DLD1 (cell line): ENCODE measurements around the gene SEMA6C.

ENCODE experiments used
- in situ Hi-C: cut with HindIII; loops from 2 replicates; pipeline ENCODE4 v1.10.0; 2017; ENCODE audit warnings: low sequenced_read_pairs

The SEMA6C gene

DNA sequence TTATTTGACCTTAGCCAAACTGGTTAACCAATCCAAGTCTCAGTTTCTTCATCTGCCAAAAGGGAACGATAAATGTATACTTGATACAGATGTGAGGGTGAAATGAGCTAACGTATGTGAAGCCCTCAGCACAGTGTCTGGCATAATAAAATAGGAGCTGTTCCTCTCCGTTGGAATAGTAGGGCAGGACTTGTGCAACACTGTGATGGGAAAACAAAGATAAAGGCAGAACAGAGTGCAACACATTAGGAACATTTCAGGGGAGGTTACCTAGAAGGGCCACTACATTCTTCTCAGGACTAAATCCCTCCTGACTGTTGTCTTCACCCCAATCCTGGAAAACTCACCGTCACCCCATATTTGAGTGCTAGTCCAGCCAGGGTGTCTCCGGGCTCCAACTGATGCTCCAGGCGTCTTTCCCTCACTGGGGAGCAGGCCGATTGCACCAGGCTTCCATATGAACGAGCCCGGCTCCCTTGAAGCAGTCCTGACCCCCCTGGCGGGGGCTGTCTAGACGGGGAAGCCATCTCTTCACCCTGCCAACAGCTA, 18.4 kb upstream of the SEMA6C start:
- in situ Hi-C loops: no loop called here

DNA sequence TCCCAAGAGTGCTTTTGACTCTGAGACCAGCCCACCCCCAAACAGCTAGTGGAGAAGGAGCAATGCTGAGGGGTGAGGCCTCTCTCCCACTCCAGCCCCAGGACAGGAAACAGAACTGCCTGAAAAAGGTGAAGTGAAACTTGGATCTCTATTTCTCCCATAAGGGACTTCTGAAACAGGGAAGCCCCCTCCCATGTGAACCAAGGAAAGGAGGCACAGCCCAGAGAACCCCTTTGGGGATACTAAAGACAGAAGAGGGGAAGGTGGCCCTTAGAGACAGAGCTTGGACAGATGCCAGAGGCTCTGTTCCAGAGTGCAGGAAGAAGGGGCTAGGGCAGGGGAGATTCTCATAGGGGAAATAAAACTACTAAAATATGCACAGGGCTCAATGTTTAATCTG, 12.9 kb upstream of the SEMA6C start:
- in situ Hi-C loops: no loop called here

DNA sequence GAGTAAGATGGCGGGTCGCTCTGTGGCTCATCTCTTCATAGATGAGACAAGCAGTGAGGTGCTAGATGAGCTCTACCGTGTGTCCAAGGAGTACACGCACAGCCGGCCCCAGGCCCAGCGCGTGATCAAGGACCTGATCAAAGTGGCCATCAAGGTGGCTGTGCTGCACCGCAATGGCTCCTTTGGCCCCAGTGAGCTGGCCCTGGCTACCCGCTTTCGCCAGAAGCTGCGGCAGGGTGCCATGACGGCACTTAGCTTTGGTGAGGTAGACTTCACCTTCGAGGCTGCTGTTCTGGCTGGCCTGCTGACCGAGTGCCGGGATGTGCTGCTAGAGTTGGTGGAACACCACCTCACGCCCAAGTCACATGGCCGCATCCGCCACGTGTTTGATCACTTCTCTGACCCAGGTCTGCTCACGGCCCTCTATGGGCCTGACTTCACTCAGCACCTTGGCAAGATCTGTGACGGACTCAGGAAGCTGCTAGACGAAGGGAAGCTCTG, 12.4 kb upstream of the SEMA6C start:
- in situ Hi-C loops: no loop called here

DNA sequence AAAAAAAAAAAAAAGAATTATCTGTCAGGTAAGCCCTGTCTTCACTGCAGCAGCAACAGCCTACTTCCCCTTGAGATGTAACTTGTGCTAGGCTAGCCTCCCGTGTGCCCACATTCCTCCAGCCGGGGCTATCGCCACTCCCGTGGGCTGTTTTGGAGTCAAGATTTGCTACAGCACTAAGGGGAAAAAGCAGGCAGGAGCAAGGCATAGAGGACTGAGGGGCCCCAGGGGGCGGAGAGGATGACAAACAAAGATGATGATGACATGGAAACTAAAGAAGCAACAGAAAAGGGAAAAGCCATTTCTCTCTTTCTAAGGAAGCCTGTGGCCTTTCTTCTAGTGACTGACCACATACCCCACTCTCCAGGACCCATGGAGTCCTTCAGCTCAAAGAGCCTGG, 11.9 kb upstream of the SEMA6C start:
- in situ Hi-C loops: no loop called here

DNA sequence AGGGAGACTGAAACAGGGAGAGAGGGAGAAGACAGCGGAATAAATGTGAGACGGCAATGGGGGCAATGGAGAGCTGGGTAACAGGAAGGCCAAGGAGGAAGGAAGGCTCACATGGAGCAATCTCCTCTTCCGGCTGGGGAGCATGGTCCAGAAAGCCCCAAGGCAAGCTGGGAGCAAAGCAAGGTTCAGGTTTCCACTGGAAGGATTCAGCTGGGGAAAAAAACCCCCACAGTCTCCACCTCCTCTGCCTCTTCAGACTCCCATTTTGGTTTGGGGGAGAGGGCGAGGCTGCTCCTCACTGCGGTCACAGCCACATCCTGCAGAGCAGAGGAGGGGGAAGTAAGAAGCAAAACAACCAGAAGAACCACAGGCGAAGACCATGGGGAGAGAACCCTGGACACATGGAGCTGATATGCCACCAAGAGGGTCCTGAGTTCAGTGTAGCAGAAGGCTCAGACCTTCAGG, 10.7 kb upstream of the SEMA6C start:
- in situ Hi-C loops: no loop called here

DNA sequence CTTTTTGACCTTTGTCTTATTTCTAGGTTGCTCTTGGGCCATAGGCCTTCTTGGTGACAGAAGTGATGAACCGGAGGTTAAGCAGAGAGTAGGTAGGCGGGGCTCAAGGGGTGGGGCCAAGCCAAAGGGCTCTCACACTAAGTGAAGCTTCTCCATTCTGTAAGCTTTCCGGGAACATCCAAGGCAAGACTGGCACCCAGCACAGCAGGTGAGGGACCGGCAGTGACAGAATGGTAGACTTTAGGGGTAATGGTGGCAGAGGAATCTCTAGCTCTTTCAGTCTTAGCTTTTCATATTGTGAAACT, 10.0 kb upstream of the SEMA6C start, which contains the start of gene TNFAIP8L2:
TNFAIP8L2 (plus strand) TSS at position 135 of the 305 bp plus-strand sequence. CDS start 2,049 bp downstream, outside the sequence.
- in situ Hi-C loops: no loop called here

DNA sequence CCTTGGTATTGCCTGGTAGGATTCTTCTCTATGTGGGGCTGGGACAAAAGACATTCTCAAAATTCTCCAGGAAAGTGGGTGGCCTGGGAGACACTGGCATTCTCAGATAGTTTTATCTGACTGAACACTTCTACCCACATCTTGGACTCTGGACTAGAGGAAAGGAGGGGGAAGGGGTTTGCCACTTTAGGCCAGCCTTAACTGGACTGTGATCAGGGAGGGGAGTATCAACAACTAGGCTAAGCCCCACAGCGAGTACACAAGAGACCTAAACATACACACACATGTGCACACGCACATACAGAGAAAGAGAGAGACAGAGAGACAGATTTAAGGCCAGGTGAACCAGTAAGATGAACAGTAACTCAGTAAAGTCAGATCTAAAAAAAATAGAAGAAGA, 1.2 kb upstream of the SEMA6C start:
- in situ Hi-C loops: no loop called here

DNA sequence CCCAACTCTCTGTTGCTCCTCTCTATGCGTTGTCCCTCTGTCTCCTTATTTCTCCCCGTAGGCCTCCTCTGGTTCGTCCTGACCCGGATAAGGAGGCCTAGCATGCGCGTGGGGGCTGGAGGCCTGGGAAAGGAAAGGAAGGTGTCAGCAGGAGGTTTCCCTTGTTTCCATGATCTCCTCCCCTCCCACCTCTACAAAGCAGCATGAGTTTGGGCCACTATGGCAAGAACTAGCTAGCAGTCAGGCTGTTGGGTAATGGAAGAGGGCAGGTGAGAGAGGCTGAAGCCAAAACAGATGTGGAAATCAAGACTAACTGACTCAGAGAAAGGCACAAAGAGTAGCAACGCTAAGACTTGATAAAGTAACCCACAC, 687 bp upstream of the SEMA6C start:
- in situ Hi-C loops: no loop called here

DNA sequence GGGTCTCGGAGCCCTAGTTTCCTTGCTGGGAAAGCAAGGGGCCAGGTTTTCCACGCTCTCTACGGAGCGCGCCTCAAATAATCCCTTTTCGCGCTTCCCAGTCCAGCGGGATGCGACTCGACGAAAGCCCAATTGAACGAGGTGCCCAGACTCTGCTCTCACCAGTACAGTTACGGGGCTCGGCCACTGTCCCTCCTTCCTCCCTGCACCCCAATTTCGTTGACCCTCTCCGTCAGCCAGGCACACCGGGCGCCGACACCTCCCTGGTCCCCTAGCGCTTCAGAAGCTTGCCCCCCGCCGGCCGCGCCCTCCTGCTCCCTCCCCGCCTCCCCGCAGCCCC, 389 bp downstream of the SEMA6C start:
- in situ Hi-C loops: no loop called here

DNA sequence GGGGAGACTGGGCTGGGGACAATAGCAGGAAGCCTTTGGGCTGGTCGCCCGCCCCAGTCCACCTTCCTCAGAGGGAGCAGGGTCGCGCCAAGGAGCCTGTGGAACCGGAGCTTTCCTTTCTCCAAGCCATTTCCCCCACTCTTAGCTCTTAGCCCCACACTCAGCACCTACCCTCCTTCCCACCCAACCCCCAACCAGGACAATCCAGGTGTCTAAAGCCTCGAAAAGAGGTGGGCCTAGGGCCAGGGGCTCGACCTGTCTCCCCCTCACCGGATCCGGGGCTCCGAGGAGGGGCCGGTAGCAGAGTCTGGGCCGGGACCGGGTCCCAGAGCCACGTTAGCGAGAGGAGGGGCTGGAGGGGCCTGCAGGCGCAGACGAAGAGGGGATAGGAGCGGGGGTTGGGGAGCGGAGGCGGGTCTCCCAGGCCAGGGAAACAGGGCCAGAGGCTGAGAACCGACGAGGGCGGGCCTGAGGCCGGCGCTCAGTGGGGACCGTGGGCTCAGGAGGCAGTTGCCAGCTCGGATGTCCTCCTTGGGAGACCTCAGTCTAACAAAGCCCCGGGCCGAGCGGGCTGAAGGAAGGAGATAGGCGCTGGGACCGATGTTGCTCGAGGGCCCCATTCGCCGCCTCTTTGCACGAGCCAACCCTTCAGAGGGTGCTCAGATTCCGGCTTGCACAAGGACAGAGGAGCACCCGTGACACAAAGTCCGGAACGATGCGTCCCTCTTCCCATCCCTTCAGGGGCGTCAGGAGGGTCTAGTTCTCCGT, 943 bp downstream of the SEMA6C start:
- in situ Hi-C loops: no loop called here

DNA sequence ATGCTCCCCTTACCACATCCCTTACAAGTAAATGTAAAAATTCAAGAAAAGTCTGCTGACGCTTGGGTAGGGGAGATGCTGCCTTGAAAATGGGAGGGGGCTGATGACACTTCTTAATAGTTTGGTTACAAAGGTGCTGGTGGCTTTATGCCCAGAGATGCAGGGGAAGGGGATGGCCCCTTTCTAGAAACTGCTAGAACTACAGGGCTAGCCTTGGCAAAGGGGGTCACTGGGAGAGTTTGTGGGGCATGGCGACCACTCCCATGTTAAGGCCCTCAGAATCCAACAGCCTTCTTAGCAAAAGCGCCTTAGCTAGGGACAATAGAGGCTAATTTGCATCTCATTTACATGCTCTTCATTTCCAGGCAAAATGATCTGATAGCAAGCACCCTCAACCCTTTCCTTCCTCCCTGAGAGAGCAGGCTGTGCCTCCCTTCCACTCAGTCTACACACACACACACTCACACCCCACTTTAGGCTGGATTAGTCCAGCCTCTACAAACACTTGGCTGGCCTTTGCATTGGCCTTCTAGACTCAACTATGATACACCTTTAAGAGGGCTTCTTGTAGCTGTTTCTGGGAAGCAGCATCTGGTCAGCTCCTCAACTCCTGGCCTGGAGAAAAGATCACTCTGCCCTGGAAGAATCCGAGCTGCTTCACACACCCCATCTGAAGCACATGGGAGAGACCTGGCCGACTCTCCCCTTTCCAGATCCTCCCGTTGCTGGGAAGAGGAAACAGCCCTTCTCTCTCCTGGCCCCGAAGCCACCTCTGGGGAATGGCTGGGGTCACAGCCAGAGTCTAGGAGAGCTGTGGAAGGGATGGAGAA, 1.7 kb downstream of the SEMA6C start:
- in situ Hi-C loops: no loop called here

DNA sequence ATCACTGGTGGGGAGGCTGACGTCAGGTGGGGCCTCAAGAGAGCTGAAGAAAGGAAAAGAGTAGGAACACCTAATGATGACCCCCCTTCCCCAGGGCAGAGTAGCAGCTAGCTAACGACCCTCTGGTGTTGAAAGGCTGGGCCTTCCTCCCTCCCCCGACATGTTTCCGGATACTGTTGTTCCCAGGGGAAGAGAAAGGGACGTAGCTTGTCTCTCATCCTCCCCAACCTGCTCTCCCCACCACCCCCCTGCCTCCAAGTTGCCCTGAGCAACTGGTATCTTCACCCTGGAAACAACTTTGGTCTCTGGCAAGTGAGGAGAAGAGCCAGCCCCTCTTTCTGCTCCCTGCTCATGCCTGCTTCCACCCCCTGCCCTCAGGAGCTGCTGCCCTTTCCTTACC, 2.4 kb downstream of the SEMA6C start:
- in situ Hi-C loops: no loop called here

DNA sequence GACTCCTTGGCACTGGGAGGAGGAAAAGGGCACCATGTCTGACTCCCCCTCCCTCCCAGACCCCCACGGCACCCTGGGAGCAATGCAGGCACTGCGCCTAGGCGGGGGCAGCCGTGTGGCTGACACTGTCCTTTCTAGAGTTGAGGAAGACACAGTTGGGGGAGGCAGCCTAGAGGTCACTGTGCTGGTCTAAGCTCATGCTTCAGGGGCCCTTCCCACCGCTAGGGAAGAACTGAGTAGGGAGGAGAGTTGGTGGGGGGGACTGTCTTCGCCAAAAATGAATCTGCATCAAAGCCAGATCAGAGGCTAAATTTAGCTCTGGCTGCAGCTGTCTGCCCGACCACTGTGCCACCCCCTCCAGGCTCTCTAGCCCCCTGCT, 3.4 kb downstream of the SEMA6C start:
- in situ Hi-C loops: no loop called here

DNA sequence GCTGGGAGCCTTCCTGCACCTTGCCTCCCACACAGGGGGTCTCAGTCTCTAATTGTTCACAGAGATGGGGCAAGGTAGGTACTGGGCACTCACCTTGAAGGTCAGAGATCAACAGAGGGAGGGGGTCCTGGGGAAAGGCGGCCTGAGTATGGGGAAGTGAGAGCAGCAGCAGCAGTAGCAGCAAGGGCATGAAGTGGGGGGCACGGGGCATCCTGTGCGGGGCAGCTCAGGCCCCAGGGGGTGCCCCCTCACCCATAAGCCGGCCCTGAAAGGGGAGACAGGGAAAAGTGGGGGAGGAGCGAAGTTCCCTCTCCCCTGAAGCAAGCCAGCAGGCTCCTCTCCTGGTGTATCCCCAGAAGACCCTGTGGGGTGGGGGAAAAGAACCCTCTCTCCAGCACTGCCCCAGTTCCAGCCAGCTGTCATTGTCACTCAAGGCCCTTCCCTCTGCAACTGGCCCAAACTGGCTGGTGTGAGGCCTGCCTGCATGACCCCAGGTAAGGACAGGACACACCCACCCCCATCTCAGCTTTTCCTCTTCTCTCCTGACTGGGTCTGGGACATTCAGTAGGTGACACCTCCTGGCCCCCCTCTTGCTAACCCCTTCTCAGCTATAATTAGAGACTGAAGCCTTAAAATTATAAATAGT, 3.9 kb downstream of the SEMA6C start:
- in situ Hi-C loops: no loop called here

DNA sequence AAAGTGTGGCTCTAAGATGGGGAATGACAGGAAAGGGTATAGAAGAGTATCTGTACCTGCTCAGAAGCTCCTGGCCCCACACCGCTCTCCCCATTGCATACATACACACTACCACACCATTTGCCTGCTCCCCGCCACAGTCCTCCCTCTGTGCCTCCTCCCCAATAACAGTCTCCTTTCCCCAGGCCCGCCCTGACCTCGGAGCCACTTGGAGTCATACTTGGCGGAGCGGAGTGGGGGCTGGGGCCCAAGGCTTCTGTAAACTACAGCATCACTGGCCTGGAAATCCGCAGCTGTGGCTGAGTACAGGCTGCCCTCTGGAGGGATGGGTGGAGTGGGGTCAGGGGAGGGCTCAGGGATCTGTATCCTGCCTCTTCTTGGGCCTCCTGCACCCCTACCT, 8.6 kb downstream of the SEMA6C start:
- in situ Hi-C loops: no loop called here

DNA sequence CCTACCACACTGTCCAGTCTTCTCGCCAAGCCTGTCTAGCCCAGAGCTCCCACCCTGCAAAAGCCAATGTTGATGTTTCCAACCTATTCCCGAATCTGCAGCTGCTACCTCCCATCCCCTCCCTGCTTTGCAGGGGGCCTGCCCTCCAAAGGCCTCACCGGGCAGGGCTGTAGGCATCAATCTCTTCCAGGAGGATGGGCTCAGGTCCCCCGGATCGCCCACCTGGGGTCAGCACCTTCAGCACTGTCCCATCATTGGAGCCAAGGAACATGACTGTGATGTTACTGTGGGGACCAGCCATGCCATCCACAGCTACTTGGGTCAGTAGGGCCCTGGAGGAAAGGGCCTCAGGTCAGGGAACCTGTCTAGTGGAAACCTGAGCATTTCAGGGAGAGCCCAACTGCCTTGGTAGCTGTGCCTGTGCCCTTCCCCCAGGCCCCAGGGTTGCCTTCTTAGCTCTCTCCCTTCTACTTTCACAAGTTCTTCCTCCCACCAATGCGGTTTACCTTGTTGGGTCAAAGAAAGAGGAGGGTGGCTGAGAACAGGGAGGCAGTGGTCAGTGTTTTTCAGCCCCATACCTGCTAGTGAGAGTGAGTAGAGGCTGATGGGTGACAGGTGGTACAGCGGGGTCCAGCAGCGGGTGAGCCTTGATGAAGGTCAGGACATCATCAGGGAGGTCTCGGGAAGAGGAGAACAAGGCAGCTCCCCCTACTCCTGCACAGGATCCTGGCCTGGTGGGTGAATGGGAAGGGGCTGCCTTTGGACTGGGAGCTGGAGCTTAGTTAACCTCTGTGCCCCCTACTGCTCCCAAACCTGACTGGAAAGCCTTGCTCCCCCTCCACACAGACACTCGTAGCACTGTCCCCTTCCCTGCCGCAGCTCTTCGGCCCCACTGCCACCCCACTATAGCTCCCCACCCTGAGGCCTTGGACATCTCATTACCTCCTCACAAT, 10.7 kb downstream of the SEMA6C start:
- in situ Hi-C loops: no loop called here

DNA sequence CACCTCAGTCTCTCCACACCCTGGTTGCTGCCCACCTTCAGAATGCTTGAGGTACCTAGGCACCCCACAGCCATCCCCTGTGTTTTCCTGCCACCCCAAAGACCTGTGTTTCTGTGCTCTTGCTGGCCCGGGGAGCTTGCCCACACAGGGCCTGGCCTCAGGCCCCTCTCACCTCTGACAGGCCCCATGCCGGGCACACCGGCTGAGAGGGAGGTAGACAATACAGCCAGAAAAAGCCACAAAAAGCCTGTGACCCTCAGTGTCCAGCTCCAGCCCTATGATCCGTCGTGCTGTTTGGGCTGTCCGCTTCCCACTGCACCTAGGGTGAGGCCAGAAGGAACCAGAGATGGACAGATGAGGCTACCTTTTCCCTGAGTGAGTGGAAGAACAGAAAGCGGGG, 11.4 kb downstream of the SEMA6C start:
- in situ Hi-C loops: loop anchor here (5.0 kb wide), 1 partner anchor 38 kb away; no protein-coding TSS in a partner anchor

DNA sequence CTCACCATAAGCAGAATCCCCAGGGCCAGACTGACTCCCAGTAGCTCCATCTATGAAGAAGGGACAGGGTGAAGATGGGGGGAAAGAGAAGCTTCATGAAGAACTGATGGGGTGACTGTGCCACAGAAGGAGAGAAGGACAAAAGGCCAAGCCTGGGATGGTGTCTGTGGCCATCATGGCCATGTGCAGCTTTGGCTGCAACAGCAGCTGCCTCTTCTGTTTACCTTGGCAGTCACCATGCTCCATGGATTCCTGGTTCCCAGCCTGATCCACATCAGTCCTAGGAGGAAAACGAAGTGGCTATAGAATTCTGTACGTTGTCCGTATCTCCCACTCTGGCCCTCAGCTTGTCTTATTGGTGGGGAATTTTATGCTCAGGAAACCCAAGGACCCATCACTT, 12.0 kb downstream of the SEMA6C start:
- in situ Hi-C loops: loop anchor here (5.0 kb wide), 1 partner anchor 37 kb away; no protein-coding TSS in a partner anchor

DNA sequence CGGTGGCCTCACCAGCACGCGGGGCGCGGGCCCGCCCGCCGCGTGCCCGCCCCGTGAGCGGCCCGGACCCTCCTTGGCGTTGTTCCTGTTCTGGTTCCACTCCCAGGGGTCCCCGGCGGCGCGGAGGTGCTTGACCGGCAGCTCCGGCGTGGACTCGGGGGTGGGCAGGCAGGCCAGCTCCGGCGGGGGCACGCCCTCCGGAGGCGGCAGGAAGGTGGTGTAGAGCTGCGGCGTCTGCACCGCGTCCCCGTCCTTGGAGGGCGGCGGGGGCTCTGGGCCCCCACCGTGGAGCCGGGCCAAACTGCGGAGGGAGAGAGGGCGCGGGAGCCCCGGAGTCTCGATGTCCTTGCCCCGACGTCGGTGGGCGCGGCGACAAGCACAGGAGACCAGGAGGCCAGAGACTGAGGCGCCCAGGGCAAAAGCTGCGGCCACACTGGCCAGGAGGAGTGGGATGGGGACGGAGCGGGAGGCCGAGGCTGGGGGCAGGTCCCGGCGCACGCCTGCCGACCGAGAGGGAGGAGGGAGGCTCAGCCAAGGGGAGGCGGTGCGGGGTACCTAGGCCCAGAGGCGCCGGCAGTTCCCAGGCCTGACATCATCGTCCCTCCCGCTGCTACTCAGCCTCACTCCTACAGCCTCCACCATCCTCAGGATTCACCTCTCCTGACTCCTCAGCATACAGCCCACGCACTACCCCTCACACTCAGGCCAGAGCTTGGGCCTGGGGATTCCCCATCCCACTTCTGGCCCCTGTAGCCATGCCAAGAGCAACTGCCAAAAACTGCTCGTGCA, 13.2 kb downstream of the SEMA6C start:
- in situ Hi-C loops: loop anchor here (5.0 kb wide), 1 partner anchor 36 kb away; no protein-coding TSS in a partner anchor
